Uterus (tissue), 4 donors: ENCODE data around the gene TNFAIP8L1. TPM values are rescaled to one million over a fixed set of nuclear protein-coding genes. Genes with fewer than 3 reads are reported as not detected.

ENCODE experiments used
- DNase-seq, 2 donors: peaks; one replicate each; pipeline ENCODE4 v3.0.0-alpha.2; 2019 to 2020
- H3K27ac ChIP-seq, 2 donors: fragments of 200-600 bp; sonication (generic); 1 replicate in 1 of 2; 2 replicates in 1 of 2; pipeline ENCODE4 v1.5.1; 2016 to 2018
- H3K27me3 ChIP-seq, 2 donors: fragments of 200-600 bp; sonication (generic); one replicate each; pipeline ENCODE4 v1.5.1; 2018 to 2019; ENCODE audit warnings: control low read depth in 1 of 2
- H3K36me3 ChIP-seq, 2 donors: fragments of 200-600 bp; sonication (generic); one replicate each; pipeline ENCODE4 v1.5.1; 2019; ENCODE audit warnings: control low read depth in 1 of 2
- H3K4me1 ChIP-seq, 2 donors: fragments of 200-600 bp; sonication (generic); one replicate each; pipeline ENCODE4 v1.5.1; 2018 to 2019; ENCODE audit warnings: control low read depth in 1 of 2
- H3K4me3 ChIP-seq, 2 donors: fragments of 200-600 bp; sonication (generic); 1 replicate in 1 of 2; 2 replicates in 1 of 2; pipeline ENCODE4 v1.5.1; 2018 to 2019; ENCODE audit warnings: mild to moderate bottlenecking in 1 of 2
- H3K9me3 ChIP-seq, 2 donors: fragments of 200-600 bp; sonication (generic); one replicate each; pipeline ENCODE4 v1.5.1; 2019; ENCODE audit warnings: control low read depth in 1 of 2
- POLR2A ChIP-seq, 2 donors: fragments of 450-650 bp; IDR thresholded peaks; one replicate each; pipeline ENCODE4 v1.6.1; 2016; ENCODE audit warnings: antibody characterized with exemption in 2 of 2, mild to moderate bottlenecking in 1 of 2, moderate library complexity in 1 of 2
- intact Hi-C: fragments of 100-400 bp; cut with DNase I; formaldehyde crosslinking; loops from one replicate; pipeline ENCODE4 v1.15.1; 2023; ENCODE audit warnings: low total_unique reads
- total RNA-seq, 4 donors: library from RNA; depleted of rRNA in 3 of 4; stranded (reverse); fragments of >200 nt in 3 of 4; gene quantifications; one replicate each; pipeline versions ENCODE4 v1.1.0 to v1.2.4, GENCODE V29; 2014 to 2023
- TF ChIP-seq, protein P1 (sequence below), 4 experiments: fragments of 200-600 bp in 2 of 4; fragments of 450-650 bp in 2 of 4; sonication (generic) in 2 of 4; IDR thresholded peaks; one replicate each; pipeline ENCODE4 v1.5.1; 2016 to 2019; ENCODE audit warnings: antibody characterized with exemption in 4 of 4, mild to moderate bottlenecking in 2 of 4, moderate library complexity in 1 of 4
- donor health status: DM: yes; HTN: yes; CAD: no.

The TNFAIP8L1 gene
- total RNA-seq, 4 donors from 2014 or later, result 0.77 to 20.6 (median 9.1) TPM

DNA sequence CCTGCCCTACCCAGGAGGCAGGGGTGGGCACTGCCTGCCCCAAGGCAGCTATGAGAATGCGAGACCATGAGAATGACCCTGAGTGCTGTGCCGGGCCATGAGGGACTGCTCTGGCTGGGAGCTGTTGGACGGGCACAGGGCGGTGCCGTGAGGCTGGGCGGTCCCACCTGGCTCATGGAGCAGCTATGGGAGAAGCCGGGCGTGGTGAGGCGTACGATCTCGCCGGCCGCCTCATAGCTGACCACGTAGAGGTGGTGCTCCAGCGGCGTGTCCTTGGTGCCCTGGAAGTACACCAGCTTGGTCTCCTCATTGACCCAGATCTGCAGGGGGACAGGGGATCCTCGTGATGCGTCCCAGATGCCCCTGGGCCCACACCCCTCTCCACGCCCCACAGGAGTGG is 50.1 kb downstream of the TNFAIP8L1 start:
- intact Hi-C loops, result no loop called here

DNA sequence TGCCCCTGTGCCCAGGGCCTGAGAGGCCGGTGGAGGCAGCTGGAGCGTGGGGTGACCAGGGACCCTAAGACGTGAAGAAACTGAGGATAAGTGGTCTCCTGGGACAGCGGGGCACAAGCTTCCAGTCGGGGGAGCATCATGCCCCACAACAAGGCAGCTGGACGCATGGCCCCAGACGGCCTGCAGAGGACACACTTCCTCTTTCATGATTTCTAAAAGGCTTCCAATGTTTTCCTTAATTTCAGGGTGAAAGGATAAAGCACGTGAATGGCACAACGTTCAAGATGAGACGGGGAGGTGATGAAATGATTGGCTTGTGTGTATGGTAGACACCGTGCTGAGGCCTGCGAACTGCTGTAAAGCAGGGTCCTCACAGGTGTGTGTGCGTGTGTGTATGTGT is 51.0 kb downstream of the TNFAIP8L1 start:
- intact Hi-C loops, result no loop called here
- H3K36me3 ChIP-seq, result no peaks in the 10 kb centered on the region
- no peak for TF ChIP-seq POLR2A (IDR thresholded peaks at IDR 0.05)
- TF ChIP-seq, protein P1, sequence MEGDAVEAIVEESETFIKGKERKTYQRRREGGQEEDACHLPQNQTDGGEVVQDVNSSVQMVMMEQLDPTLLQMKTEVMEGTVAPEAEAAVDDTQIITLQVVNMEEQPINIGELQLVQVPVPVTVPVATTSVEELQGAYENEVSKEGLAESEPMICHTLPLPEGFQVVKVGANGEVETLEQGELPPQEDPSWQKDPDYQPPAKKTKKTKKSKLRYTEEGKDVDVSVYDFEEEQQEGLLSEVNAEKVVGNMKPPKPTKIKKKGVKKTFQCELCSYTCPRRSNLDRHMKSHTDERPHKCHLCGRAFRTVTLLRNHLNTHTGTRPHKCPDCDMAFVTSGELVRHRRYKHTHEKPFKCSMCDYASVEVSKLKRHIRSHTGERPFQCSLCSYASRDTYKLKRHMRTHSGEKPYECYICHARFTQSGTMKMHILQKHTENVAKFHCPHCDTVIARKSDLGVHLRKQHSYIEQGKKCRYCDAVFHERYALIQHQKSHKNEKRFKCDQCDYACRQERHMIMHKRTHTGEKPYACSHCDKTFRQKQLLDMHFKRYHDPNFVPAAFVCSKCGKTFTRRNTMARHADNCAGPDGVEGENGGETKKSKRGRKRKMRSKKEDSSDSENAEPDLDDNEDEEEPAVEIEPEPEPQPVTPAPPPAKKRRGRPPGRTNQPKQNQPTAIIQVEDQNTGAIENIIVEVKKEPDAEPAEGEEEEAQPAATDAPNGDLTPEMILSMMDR (IDR thresholded peaks at IDR 0.05), result no peak

More for the DNA sequence above, 50.1 kb downstream of the TNFAIP8L1 start:
- DNase-seq, result no peak
- H3K27ac ChIP-seq, result no peak overlapping the region
- H3K27me3 ChIP-seq, result no peaks in the 10 kb centered on the region
- TF ChIP-seq, protein P1 (IDR thresholded peaks at IDR 0.05), result no peak
- no peak for TF ChIP-seq POLR2A (IDR thresholded peaks at IDR 0.05)
- H3K4me3 ChIP-seq, result no peak overlapping the region
- no peaks in the 10 kb centered on the region for H3K36me3 ChIP-seq
- no peaks in the 10 kb centered on the region for H3K9me3 ChIP-seq
- H3K4me1 ChIP-seq, result no peaks in the 10 kb centered on the region

DNA sequence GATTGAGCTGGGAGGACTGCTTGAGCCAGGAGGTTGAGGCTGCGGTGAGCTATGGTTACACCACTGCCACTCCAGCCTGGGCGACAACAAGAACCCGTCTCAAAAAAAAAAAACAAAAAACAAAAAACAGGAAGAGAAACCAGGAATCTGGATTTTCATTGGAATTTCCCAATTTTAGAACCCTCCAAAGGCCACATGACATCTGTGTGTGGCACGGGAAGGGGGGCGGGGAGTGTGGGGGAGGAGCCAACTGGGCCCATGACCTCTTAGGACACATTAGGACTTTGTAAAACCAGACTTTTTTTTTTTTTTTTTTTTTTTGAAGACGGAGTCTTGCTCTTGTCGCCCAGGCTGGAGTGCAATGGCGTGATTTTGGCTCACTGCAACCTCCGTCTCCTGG is 52.1 kb downstream of the TNFAIP8L1 start:
- H3K36me3 ChIP-seq, result no peaks in the 10 kb centered on the region
- no peak overlapping the region for H3K27ac ChIP-seq

More for the DNA sequence above, 51.0 kb downstream of the TNFAIP8L1 start:
- Histone ChIP-seq H3K27me3 (no peaks in the 10 kb centered on the region), H3K4me1 (no peaks in the 10 kb centered on the region), H3K27ac (no peak overlapping the region), H3K4me3 (no peak overlapping the region), H3K9me3 (no peaks in the 10 kb centered on the region)
- DNase-seq, result no peak

DNA sequence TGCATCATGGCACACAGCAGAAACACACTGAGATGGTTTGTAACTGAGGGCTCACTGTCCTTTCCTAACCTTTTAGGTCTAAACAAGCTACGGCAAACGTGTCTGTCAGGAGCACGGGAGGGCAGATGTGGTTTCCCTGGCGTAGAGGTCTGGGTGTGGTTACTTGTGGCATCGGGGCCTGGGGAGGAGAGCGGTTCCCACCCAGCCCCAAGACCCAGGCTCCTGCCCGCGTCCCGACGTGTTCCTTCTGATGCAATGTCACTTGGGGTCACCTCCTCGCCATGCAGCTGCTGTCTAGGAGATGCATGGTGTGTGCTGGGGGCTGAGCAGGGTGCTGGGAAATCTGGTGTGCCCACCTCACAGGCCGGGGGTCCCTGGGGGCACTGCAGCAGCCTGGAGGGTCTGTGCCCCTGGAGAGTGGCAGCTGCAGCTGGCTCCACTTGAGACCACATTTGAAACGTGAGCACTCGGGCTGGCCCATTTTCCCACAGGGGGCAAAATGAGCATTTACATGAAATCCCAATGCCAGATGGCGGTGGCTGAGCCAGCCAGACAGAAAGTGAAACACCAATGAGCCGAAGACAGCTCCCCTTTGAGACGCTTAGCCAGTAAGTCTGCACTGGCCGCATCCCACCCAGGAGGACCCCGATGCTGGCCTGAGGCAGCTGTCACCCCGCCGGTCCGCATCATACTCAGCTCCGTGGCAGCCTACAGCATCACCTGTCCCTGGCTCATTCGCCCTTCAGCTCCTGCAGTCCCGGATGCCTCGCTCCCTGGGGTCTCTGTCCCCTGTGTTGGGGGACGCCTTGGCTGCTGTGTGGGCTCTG is 53.1 kb downstream of the TNFAIP8L1 start:
- Histone ChIP-seq H3K27ac (no peak overlapping the region), H3K4me1 (no peaks in the 10 kb centered on the region), H3K27me3 (no peaks in the 10 kb centered on the region), H3K9me3 (no peaks in the 10 kb centered on the region), H3K4me3 (no peak overlapping the region), H3K36me3 (no peaks in the 10 kb centered on the region)
- TF ChIP-seq, protein P1 (IDR thresholded peaks at IDR 0.05), result no peak
- no peak for TF ChIP-seq POLR2A (IDR thresholded peaks at IDR 0.05)
- intact Hi-C loops, result no loop called here
- no peak for DNase-seq

More for the DNA sequence above, 52.1 kb downstream of the TNFAIP8L1 start:
- Histone ChIP-seq H3K9me3 (no peaks in the 10 kb centered on the region), H3K4me1 (no peaks in the 10 kb centered on the region), H3K4me3 (no peak overlapping the region), H3K27me3 (no peaks in the 10 kb centered on the region)
- TF ChIP-seq, protein P1 (IDR thresholded peaks at IDR 0.05), result no peak
- no peak for TF ChIP-seq POLR2A (IDR thresholded peaks at IDR 0.05)
- DNase-seq, result no peak
- intact Hi-C loops, result no loop called here

DNA sequence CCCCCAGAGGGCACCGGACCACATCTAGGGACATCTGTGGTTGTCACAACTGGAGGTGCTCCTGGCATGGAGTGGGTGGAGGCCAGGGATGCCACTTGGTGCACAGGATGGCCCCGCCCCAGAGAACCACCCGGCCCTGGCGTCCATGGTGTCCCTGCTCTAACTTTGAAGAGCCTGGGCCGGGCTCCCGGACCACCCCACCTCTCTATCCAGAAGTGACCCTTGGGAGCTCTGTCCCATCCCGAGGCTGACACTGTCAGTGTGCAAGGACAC is 53.7 kb downstream of the TNFAIP8L1 start:
- Histone ChIP-seq H3K36me3 (no peaks in the 10 kb centered on the region), H3K27me3 (no peaks in the 10 kb centered on the region), H3K4me1 (no peaks in the 10 kb centered on the region), H3K9me3 (no peaks in the 10 kb centered on the region), H3K4me3 (no peak overlapping the region), H3K27ac (no peak overlapping the region)
- no peak for DNase-seq
- TF ChIP-seq, protein P1 (IDR thresholded peaks at IDR 0.05), result no peak
- no peak for TF ChIP-seq POLR2A (IDR thresholded peaks at IDR 0.05)
- intact Hi-C loops, result no loop called here
